ENCODE measurements around the gene KREMEN1. TPM values are rescaled to one million over a fixed set of nuclear protein-coding genes. Genes with fewer than 3 reads are reported as not detected.

The KREMEN1 gene
- total RNA-seq, 1 experiment from 2014 or later = 2.2 TPM

DNA sequence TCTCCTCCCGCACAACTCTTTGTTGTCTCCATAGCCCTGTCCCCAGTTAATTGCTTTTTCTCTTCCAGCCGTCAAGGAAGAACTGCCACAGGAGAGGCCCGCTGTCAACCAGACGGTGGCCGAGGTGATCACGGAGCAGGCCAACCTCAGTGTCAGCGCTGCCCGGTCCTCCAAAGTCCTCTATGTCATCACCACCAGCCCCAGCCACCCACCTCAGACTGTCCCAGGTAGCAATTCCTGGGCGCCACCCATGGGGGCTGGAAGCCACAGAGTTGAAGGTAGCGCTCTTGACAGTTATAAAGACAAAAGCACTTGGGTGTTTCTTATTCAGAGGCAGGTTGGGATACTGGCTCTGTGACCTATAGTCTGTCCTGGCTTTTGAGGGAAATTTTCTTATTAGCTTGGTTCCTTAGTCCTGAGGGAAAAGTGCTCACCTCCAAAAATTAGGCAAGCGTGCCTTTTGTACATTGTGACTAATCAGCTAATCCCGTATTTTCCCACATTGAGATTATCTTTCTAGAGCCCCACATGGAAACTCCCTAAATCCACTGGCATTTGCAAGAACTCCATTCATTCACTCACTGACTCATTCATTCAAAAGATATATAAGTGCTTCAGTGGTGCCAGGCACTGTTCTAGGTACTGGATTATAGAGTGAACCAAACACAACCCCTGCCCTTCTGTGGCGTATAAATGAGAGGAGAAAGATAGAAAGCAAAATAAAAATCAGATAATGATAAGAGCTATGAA lies 65.9 kb downstream of the KREMEN1 start:
- TF ChIP-seq, protein P1, sequence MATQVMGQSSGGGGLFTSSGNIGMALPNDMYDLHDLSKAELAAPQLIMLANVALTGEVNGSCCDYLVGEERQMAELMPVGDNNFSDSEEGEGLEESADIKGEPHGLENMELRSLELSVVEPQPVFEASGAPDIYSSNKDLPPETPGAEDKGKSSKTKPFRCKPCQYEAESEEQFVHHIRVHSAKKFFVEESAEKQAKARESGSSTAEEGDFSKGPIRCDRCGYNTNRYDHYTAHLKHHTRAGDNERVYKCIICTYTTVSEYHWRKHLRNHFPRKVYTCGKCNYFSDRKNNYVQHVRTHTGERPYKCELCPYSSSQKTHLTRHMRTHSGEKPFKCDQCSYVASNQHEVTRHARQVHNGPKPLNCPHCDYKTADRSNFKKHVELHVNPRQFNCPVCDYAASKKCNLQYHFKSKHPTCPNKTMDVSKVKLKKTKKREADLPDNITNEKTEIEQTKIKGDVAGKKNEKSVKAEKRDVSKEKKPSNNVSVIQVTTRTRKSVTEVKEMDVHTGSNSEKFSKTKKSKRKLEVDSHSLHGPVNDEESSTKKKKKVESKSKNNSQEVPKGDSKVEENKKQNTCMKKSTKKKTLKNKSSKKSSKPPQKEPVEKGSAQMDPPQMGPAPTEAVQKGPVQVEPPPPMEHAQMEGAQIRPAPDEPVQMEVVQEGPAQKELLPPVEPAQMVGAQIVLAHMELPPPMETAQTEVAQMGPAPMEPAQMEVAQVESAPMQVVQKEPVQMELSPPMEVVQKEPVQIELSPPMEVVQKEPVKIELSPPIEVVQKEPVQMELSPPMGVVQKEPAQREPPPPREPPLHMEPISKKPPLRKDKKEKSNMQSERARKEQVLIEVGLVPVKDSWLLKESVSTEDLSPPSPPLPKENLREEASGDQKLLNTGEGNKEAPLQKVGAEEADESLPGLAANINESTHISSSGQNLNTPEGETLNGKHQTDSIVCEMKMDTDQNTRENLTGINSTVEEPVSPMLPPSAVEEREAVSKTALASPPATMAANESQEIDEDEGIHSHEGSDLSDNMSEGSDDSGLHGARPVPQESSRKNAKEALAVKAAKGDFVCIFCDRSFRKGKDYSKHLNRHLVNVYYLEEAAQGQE (IDR thresholded peaks at IDR 0.05; ENCODE audit: insufficient read depth in 1 of 2, low read depth in 2 of 2, low read length in 1 of 2) = no peak
- TF ChIP-seq SIN3A (IDR thresholded peaks at IDR 0.05; ENCODE audit: borderline replicate concordance, insufficient read depth, low read depth, low read length) (no peak), TCF7L2 (IDR thresholded peaks at IDR 0.05; ENCODE audit: low read depth, low read length) (no peak)
- TF ChIP-seq, protein P2, sequence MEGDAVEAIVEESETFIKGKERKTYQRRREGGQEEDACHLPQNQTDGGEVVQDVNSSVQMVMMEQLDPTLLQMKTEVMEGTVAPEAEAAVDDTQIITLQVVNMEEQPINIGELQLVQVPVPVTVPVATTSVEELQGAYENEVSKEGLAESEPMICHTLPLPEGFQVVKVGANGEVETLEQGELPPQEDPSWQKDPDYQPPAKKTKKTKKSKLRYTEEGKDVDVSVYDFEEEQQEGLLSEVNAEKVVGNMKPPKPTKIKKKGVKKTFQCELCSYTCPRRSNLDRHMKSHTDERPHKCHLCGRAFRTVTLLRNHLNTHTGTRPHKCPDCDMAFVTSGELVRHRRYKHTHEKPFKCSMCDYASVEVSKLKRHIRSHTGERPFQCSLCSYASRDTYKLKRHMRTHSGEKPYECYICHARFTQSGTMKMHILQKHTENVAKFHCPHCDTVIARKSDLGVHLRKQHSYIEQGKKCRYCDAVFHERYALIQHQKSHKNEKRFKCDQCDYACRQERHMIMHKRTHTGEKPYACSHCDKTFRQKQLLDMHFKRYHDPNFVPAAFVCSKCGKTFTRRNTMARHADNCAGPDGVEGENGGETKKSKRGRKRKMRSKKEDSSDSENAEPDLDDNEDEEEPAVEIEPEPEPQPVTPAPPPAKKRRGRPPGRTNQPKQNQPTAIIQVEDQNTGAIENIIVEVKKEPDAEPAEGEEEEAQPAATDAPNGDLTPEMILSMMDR (IDR thresholded peaks at IDR 0.05) = no peak
- ATAC-seq = no peak
- POLR2A ChIA-PET = no interaction called here
- DNase-seq (ENCODE audit: low read depth, low spot score) = no peak
- intact Hi-C loops (cut with micrococcal nuclease; ENCODE audit: unreplicated experiment) = no loop called here
- Histone ChIP-seq H3K36me3 (ENCODE audit: control insufficient read depth, insufficient read depth, low read length) (no peaks in the 10 kb centered on the region), H3K4me1 (ENCODE audit: control insufficient read depth, insufficient read depth, low read length) (no peaks in the 10 kb centered on the region), H3K4me3 (ENCODE audit: low read depth in 2 of 2, low read length in 2 of 2) (no peak overlapping the region), H3K9me3 (ENCODE audit: control insufficient read depth, insufficient read depth, low read depth, low read length) (no peaks in the 10 kb centered on the region), H3K27me3 (ENCODE audit: control insufficient read depth, insufficient read depth, low read length) (no peaks in the 10 kb centered on the region), H3K27ac (ENCODE audit: low read length) (no peak overlapping the region)
- in situ Hi-C loops (cut with HindIII; ENCODE audit: low pct_unique_long_range_greater_than_20kb, low sequenced_read_pairs) = no loop called here
- CTCF ChIA-PET = no interaction called here
- no TSS peak for BruUV-seq (replicated peaks)

DNA sequence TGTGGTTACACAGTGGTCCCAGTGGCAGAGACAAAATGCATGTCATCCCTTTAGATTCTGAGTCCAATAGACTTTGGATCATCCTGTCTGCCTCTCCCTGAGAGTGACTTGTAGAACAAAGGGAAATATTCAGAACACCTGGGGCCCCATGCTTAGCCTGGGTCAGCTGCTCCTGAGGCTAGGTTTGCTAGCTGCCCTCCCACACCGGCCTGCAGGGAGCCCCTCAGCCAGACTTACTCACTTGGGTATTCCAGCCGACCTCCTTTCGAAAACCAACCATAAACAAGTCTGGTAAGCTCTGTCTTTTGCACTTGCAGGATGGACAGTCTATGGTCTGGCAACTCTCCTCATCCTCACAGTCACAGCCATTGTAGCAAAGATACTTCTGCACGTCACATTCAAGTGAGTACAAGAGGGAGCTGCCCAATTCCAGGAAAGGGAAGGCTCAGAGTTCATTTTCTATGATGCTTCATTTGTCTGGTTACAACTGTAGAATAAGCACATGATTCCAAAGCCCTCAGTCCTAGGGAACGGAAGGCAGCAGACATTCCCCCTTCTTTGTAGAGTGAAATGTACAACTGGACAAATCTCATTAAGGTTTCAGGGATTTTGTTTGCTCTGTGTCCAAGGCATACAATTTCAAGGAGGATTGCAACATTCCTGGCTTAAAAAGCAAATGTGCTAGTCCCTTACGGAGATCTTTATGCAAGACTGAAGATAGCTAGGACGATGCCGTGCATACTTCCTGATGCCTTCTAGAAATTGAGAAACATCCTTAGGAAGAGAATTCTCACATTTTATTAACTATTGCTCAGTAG lies 67.3 kb downstream of the KREMEN1 start:
- TF ChIP-seq, protein P2 (IDR thresholded peaks at IDR 0.05) = no peak
- TF ChIP-seq, protein P1 (IDR thresholded peaks at IDR 0.05; ENCODE audit: insufficient read depth in 1 of 2, low read depth in 2 of 2, low read length in 1 of 2) = no peak
- TF ChIP-seq POLR2AphosphoS5 (IDR thresholded peaks at IDR 0.05; ENCODE audit: low read depth, low read length) = no peak
- no peak for TF ChIP-seq SIN3A (IDR thresholded peaks at IDR 0.05; ENCODE audit: borderline replicate concordance, insufficient read depth, low read depth, low read length)
- TF ChIP-seq TCF7L2 (IDR thresholded peaks at IDR 0.05; ENCODE audit: low read depth, low read length) = no peak
- no peak for DNase-seq (ENCODE audit: low read depth, low spot score)
- no peak for ATAC-seq
- no TSS peak for BruUV-seq (replicated peaks)
- intact Hi-C loops (cut with micrococcal nuclease; ENCODE audit: unreplicated experiment) (no loop called here), in situ Hi-C loops (cut with HindIII; ENCODE audit: low pct_unique_long_range_greater_than_20kb, low sequenced_read_pairs) (no loop called here)
- no peak overlapping the region for H3K27ac ChIP-seq (ENCODE audit: low read length)
- H3K9me3 ChIP-seq (ENCODE audit: control insufficient read depth, insufficient read depth, low read depth, low read length) = no peaks in the 10 kb centered on the region
- no peaks in the 10 kb centered on the region for H3K4me1 ChIP-seq (ENCODE audit: control insufficient read depth, insufficient read depth, low read length)
- ChIA-PET POLR2A (interaction anchor here (0.6 kb wide), 1 partner anchor 311 kb away, joined by 3 read pairs; no protein-coding TSS in a partner anchor), CTCF (no interaction called here)
- H3K27me3 ChIP-seq (ENCODE audit: control insufficient read depth, insufficient read depth, low read length) = no peaks in the 10 kb centered on the region
- no peak overlapping the region for H3K4me3 ChIP-seq (ENCODE audit: low read depth in 2 of 2, low read length in 2 of 2)
- no peaks in the 10 kb centered on the region for H3K36me3 ChIP-seq (ENCODE audit: control insufficient read depth, insufficient read depth, low read length)
